ENCODE measurements around the gene FABP3. TPM values are rescaled to one million over a fixed set of nuclear protein-coding genes. Genes with fewer than 3 reads are reported as not detected.

FABP3 gene
- total RNA-seq, 2 donors from 2014 or later, result 1.0 TPM; not detected in 1

DNA sequence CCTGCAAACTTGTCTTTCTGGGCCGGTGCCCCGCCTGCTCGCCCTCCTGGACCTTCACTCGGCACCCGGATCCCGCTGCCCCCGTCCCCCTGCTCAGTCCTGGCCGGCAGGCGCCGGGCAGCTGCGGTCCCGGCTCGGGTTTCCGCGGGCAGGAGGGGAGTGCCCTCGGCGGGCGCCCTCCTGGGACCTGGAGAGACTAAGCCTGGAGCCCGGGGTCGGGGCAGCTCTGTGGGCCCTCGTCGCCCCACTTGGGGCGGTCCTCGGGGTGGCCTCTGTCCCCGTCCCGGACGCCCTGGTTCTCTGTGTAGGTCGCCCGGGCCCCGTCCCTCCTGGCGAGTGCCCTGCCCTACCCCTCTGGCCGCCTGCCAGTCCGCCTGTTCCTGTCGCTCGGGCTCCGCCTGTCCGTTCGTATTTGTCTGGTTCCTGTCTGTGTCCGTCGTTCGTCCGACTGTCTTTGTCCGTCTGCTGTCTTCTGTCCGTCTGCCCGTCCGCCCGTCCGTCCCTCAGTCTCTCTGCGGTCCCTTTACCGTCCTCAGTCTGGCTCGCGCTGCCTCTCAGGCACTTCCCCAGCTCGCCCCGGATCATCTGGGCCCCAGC lies 40.6 kb upstream of the FABP3 start:
- Histone ChIP-seq H3K9me3 (no peaks in the 10 kb centered on the region), H3K36me3 (replicated peaks in 1 of 2; ENCODE audit: insufficient read depth in 1 of 2, low read depth in 2 of 2) (no peaks in the 10 kb centered on the region), H3K27ac (peak overlapping the region; percentile 18 to 91 (median 79)), H3K4me3 (peak overlapping the region; percentile 49 to 69), H3K4me1 (peaks cover 20% of the 10 kb centered on the region), H3K27me3 (no peaks in the 10 kb centered on the region)
- TF ChIP-seq, protein P1, sequence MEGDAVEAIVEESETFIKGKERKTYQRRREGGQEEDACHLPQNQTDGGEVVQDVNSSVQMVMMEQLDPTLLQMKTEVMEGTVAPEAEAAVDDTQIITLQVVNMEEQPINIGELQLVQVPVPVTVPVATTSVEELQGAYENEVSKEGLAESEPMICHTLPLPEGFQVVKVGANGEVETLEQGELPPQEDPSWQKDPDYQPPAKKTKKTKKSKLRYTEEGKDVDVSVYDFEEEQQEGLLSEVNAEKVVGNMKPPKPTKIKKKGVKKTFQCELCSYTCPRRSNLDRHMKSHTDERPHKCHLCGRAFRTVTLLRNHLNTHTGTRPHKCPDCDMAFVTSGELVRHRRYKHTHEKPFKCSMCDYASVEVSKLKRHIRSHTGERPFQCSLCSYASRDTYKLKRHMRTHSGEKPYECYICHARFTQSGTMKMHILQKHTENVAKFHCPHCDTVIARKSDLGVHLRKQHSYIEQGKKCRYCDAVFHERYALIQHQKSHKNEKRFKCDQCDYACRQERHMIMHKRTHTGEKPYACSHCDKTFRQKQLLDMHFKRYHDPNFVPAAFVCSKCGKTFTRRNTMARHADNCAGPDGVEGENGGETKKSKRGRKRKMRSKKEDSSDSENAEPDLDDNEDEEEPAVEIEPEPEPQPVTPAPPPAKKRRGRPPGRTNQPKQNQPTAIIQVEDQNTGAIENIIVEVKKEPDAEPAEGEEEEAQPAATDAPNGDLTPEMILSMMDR (IDR thresholded peaks at IDR 0.05), result no peak
- TF ChIP-seq POLR2A (IDR thresholded peaks at IDR 0.05), result peak in 1 of 3 donors; percentile 41
- peak; percentile 74 to 90 (median 85) for DNase-seq
- intact Hi-C loops (cut with DNase I), result no loop called here
- ATAC-seq, result peak; percentile 72
- WGBS, 2 donors, result 0 to 1% methylated on average over 10 to 54 of the region's 54 CpGs

DNA sequence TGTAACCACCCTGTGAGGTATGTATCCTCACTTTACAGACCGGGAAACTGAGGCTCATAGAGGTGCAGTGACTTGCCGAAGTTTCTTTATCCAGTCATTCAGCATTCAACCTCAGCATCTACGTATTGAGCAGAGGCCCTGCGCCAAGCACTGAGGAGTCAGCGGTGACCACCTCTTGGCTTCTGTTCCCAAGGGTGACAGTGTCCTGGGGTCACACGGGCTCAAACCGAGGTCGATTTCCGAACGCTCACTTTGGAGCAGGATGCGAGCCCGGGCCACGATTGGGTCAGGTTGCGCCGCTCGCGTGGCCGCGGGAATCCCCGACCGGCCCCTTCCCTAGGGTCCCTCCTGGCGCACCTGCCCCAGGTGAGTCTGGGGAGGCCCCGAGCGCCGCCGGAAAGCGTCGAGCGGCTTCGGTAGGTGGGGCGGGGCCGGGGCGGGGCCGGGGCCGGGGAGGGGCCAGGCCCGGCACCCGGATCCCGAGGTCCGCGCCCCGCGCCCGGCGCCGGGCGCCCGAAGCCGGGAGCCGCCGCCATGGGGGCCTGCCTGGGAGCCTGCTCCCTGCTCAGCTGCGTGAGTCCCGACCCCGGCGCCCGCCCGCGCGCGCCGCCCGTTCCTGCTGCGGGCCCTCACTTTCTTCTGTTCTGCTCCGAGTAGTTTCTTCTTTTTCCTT lies 40.0 kb upstream of the FABP3 start, which contains the start of gene SERINC2:
TSS of gene SERINC2 (plus strand) at position 482 of the 673 bp plus-strand sequence. CDS start at position 535, 53 bp downstream.
- Histone ChIP-seq H3K27ac (peak within 1 kb of the TSS; percentile 18 to 91 (median 79)), H3K9me3 (no peaks in the 10 kb centered on the region), H3K4me3 (peak within 1 kb of the TSS; percentile 49 to 69), H3K4me1 (peaks cover 20% of the 10 kb centered on the region), H3K27me3 (no peaks in the 10 kb centered on the region), H3K36me3 (replicated peaks in 1 of 2; ENCODE audit: insufficient read depth in 1 of 2, low read depth in 2 of 2) (no peaks in the 10 kb centered on the region)
- WGBS, 2 donors, result 0 to 2% methylated on average over 9 to 40 of the region's 63 CpGs
- intact Hi-C loops (cut with DNase I), result no loop called here
- ATAC-seq, result peak; percentile 93
- peak; percentile 34 to 61 (median 57) for TF ChIP-seq POLR2A (IDR thresholded peaks at IDR 0.05)
- TF ChIP-seq, protein P1 (IDR thresholded peaks at IDR 0.05), result no peak
- DNase-seq, result peak; percentile 52 to 71 (median 64)

DNA sequence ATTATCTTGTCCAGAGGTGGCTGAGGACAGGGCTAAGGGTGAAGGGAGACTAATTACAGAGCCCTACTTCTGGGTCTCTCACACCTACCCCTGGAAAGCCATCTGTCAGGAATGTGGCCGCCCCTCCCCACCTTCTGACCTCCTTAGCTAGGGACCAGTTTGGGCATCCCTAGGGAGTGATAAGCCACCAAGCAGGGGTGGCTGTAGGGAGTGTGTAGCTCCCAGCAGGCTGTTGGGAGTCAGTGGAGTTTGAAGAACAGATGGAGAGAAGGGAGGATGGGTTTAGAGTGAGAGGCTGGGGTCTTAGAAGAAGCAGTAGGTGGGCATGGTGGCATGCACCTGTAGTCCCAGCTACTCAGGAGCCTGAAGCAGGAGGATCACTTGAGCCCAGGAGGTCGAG lies 39.3 kb upstream of the FABP3 start:
- Histone ChIP-seq H3K9me3 (no peaks in the 10 kb centered on the region), H3K4me1 (peaks cover 20% of the 10 kb centered on the region), H3K4me3 (no peak overlapping the region), H3K27me3 (no peaks in the 10 kb centered on the region), H3K27ac (no peak overlapping the region), H3K36me3 (replicated peaks in 1 of 2; ENCODE audit: insufficient read depth in 1 of 2, low read depth in 2 of 2) (no peaks in the 10 kb centered on the region)
- intact Hi-C loops (cut with DNase I), result no loop called here
- ATAC-seq, result no peak
- DNase-seq, result no peak
- WGBS, 2 donors, result 20 to 45% methylated on average over 2 of the region's 2 CpGs
- no peak for TF ChIP-seq POLR2A (IDR thresholded peaks at IDR 0.05)
- TF ChIP-seq, protein P1 (IDR thresholded peaks at IDR 0.05), result no peak

DNA sequence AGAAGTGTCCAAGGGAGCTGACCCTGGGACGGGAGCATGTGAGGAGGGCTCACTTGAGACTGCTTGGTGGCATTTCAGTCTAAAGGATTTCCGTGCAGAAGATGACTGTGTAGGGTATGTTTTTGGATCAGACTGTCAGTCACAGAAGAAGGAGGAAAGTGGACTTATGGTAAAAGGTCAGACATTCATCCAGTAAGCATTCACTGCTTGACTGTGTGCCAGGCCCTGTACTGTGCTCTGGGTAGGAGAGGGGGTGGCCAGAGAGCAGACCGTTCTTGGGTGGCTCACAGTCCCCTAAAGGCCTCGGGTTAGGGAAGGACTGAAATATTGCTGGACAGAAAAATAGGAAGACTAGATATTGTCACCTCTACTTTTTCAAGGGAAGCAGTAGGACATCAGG lies 38.0 kb upstream of the FABP3 start:
- intact Hi-C loops (cut with DNase I), result no loop called here
- Histone ChIP-seq H3K27ac (no peak overlapping the region), H3K9me3 (no peaks in the 10 kb centered on the region), H3K4me1 (peaks cover 20% of the 10 kb centered on the region), H3K27me3 (no peaks in the 10 kb centered on the region), H3K36me3 (replicated peaks in 1 of 2; ENCODE audit: insufficient read depth in 1 of 2, low read depth in 2 of 2) (no peaks in the 10 kb centered on the region), H3K4me3 (no peak overlapping the region)
- TF ChIP-seq, protein P1 (IDR thresholded peaks at IDR 0.05), result no peak
- no peak for TF ChIP-seq POLR2A (IDR thresholded peaks at IDR 0.05)
- WGBS, 2 donors, result 69 to 77% methylated on average over 4 of the region's 4 CpGs
- no peak for ATAC-seq
- DNase-seq, result no peak
